IPS-NIHi11 (cell line): ENCODE measurements around the gene CDT1.
"Not testable (repeated sequence)": the region's sequence is repeated elsewhere in the genome, so short reads cannot be mapped to it uniquely, and the experiment has no call there.

Experiments
- DNase-seq: peaks from one replicate; pipeline ENCODE4 v3.0.0; 2012; ENCODE audit warnings: mixed read lengths, low spot score

CDT1 gene

DNA sequence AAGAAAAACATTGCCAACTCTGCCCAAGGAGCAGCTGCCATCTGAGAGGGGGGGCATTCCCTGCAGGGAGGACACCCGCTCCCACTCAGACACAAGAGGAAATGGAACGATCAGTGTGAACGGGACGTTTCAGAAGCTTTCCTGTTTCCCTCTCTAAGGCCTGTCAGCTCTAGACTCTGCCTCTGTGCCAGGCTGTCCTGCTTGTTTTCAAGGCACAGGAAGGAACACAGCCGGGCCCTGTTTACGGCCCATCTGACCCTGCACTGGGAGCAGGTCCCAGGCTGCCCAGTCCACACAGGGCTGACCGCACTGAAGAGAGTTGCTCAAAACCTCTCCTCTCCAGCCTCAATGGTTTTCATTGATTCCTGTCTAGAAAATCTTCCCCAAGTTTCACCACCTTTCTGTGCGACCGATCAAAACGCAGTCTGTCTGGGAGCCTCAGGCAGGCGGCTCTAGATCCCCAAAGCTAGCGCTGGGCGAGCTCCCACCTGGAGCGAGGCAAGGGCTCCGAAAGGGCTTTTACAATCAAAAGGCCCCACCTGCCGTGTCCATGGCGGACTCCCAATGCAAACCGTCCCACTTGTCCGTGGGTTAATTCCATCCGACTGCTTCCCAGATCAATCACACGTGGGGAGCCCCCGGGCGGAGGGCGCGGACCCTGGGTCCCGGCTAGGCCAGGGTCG is 20.1 kb upstream of the CDT1 start:
- no peak for DNase-seq

DNA sequence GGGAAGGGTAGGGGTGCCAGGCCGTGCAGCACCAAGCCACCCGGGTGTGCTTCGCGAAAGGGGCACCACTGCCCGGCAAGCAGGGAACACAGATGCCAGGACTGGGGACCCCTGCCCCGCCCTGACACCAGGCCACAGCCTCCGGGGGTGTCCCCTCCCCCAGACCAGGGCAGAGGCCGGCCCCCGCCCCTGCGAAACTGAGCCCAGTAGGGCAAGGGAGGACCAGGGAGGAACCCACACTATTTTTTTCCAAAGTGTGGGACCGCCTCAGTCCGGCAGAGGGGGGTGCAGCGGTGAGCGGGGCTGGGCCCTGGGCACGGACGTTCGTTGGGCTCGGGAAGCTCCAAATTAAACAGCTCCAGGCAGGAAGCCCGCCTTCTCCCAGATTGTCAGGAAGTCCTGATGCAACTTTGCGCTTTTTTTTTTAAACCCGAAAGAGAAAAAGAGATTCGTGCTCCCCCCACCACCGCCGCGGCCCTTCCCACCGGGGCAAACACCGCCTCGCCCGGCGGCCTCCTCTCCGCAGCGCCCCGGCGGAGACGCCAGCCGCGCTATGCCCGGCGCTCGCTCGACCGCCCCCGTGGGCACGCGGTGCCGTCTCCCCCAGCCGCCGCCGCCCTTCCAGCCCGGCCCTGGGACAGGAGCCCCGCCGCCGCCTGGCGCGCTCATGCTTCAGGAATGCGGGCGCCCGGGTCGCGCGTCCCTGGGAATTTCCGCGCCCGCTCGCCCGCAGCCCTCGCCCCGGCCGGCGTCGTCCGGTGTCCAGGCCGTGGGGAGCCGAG is 19.3 kb upstream of the CDT1 start:
- DNase-seq: peak; percentile 75

DNA sequence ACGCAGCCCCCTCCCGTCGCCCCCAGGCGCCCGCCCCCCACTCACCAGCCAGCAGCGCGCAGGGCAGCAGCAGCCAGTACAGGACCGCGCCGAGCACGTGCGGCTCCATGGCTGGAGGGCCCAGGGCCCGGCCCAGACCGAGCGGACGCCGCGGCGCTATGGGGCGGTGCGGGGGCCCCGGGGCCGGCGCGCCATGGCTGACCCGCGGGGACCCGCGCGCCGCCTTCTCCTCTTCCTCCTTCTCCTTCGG is 18.8 kb upstream of the CDT1 start:
- no peak for DNase-seq

DNA sequence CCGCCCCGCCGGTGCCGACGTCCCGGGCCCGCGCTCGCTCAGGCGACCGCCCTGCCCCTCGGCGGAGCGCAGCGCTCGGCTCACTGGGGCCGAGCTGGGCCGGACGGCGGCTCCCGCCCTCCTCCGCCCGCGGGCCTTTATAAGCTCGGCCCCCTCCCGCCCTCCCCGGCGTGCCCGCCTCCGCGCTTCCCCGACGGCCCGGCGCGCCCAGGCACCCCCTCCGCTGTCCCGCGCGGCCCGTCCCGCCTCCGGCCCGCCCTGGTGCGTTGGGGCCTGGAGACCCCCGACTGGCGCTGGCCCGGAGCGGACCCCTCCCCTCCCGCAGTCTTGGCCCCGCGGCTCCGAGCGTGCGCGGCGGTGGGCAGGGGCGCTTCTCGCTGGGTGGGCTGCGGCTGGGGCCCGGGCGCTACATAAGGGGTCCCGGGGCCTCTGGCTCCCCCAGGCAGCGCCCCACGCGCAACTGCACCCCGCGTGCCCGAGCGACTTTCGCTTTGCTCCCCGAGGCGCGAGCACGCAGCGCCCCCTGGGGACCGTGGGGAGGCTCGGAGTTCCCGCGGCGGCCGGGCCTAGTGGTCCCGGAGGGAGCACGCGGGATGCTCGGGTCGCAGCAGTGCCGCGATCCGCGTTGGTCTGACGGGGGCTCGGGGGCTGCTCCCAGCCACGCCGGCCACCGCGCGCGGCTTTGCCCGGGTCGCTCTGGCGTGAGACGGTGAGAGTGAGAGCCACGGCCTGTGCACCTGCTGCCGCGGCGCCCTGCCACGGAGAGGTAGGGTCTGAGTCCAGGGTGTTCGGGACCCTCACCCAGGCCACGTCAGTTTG is 18.3 kb upstream of the CDT1 start, which contains the start of gene PIEZO1:
Gene PIEZO1, minus strand, starts transcription at position 115 of the 819 bp plus-strand sequence. CDS start 256 bp downstream, outside the sequence.
- peak; percentile 78 for DNase-seq

DNA sequence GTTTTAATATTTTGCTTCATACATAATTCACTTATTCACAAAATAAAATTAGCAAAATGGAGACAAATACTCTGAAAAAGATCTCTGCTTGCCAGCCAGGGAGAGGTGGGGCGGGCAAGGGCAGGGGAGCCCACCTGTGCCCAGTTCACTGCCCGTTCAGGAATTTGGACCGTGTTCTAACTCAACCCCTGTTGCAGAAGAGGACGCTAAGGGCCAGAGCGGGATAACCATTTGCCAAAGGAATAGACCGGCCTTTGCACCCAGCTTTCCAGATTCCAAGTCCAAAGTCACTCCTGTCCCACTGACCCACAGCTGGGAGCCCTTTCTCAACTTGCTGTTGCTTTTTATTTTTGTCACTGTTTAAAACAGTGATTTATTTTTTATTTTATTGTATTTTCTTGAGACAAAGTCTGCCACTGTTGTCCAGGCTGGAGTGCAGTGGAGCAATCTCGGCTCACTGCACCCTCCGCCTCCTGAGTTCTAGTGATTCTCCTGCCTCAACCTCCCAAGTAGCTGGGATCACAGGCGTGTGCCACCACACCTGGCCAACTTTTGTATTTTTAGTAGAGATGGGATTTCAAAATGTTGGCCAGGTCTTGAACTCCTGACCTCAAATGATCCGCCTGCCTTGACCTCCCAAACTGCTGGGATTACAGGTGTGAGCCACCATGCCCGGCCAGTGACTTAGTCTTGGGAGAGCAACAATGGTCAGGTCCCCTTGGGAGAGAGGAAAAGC is 15.8 kb upstream of the CDT1 start:
- DNase-seq: no peak

DNA sequence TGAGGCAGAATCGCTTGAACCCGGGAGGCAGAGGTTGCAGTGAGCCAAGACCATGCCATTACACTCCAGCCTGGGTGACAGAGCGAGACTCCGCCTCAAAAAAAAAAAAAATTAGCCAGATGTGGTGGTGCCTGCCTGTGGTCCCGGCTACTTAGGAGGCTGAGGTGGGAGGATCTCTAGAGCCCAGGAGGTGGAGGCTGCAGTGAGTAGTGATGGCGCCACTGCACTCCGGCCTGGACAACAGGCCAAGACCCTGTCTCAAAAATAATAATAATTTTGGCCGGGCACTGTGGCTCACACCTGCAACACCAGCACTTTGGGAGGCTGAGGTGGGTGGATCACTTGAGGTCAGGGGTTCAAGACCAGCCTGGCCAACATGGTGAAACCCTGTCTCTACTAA is 14.8 kb upstream of the CDT1 start:
- not testable (repeated sequence) for DNase-seq

DNA sequence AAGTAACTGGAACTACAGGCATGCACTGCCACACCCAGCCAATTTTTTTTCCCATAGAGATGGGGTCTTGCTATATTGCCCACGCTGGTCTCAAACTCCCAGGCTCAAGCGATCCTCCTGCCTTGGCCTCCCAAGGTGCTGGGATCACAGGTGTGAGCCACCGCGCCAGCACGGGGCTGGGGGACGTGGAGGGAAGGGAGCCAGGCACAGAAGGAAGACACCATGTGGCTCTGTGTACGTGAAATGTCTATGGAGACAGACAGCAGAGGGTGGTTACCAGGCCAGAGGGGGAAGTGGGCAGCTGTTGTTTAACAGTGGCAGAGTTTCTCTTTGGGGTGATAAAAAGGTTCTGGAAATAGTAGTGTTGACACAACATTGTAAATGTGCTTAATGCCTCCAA is 14.0 kb upstream of the CDT1 start:
- DNase-seq: no peak

DNA sequence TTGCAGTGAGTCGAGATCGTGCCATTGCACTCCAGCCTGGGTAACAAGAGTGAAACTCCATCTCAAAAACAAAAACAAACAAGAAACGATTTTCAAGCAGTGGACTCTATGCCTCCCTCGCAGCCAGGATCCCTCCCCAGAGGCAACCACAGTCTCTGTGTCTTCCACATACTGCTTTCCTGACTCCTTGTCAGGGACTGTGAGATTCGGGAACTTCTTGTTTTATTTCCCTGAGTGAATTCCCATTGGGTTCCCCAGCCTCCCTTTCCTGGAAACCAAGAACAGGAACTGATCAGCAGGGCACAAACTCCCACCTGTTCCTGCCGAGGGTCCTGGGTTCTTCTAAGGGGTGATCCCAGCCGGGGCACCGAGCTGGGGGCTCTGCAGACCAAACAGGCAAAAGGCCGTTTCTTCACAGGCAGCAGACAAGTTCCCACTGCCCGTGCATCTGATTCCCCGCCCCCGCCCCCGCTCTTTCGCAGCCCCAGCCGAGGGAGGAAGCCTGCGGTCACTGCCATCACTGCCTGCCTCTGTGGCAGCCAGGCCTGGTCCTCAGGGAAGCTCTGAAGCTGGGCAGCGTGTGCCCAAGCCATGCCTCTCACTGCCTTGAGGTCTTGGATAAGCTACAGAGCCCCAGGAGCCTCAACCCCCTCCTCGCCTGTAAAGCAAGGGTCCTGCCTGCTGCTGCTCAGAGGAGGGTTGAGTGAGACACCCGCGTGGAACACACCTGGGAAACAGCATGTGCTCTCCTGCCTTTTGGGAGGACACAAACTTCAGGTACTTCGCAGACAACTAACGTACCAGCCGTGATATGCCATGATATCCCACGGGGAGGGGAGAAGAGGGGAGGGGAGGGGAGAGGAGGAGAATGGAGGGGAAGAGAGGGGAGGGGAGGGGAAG is 13.0 kb upstream of the CDT1 start:
- no peak for DNase-seq

DNA sequence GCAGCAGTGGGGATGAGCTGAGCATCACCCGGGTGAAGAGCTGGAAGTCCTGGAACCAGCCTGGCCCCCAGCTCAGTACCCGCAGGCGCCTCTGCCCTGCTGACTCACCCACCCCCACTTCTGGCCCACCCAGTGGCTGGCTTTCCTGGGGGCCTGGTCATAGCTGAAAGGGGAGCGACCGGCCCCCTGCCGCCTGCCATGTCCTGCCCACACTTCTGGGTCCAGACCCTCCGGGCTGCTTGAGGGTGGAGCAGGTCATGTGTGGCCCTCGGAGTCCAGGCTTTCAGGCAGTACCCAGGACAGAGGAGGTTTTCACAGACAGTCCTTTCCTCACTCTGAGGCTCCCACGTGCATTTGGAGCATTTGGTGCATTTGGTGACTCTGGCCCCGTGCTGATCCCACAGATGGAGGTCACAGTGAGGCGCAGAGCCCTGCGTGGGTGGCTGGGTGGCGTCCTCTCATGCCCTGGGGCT is 11.5 kb upstream of the CDT1 start:
- no peak for DNase-seq

DNA sequence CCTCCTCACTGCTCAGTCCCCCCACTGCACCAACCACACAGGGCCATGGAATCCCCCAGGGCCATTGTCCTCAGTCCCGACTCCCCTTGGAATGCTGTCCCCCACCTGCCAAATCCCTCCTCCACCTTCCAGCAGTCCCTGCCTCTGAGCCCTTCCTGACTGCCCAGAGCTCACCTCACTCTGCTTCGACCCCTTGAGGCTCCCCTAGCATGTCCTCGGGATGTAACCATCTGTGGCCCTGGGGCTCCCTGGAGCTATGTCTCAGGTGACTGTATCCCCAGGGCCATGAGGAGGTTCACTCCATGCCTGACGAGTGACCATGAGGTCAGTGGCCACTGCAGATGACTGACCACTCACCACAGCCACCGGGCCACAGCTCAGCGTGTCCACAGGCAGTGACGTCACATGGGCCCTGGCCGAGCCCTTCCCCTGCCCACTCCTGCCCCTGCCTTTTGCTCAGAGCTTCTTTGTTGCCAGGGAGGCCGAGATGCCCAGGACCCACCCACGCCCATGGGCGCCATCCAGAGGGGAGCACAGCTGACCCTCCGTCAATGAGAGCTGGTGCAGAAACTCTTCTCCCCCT is 10.8 kb upstream of the CDT1 start:
- DNase-seq: no peak

DNA sequence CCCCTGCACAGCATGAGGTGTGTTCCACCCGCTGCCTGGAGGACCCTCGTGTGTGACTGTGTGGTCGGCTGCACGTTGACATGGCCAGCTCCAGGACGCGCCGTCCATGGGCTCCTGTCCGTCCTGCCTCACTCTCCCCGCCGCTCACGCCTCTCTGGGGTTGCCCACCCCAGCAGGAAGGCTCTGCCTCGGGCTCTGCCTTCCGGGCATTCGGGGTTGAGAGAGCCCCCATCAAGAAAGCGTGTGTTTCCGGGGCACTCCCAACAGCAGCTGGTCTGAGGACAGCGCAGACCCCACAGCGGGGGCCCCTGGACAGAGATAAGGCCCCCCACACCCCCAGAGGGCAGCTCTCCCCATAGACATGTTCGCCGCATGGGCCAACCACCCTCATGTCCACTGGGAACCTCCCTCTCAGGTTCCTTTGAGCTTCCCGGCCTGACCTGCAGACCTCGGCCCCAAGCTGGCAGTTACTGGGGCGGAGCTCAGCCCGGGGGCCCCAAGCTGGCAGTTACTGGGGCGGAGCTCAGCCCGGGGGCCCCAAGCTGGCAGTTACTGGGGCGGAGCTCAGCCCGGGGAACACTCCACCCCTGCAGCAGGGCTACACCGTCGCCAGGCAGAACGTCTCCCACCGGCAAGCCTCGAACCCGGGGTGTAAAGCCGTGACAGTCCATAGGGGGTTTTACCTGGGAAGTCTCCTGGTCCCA is 10.2 kb upstream of the CDT1 start:
- DNase-seq: no peak

DNA sequence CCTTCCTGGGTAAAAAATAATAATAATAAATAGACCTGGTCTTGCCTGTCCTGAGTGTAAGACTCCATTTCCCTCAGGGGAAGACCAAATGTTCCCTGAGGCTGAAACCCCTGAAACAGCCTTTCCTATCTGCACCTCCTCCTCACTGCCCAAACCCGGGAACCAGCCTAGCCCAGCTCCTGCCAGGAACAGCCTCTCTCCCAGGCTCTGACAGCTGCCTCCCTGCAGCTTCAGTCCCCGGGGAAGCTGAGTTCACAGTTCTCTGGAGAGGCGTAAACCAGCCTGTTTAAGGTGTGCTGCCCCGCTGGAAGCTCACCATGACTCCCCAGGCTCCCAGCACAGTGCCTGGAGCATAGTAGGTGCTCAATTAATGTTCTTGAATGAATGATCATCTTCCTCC is 7.3 kb upstream of the CDT1 start:
- no peak for DNase-seq

DNA sequence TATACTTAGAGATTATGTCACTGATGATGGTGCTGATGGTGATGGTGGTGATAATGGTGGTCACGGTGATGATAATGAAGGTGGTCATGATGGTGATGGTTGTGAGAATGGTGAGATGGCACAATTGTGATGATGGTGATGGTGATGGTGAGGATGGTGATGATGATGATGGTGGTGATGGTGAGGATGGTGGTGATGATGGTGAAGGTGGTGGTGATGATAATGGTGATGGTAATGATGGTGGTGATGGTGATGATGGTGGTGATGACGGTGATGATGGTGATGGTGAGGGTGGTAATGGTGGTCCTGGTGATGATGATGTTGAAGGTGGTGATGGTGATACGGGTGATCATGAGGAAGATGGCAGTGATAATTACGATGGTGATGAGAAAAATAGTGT is 5.5 kb upstream of the CDT1 start:
- no peak for DNase-seq

DNA sequence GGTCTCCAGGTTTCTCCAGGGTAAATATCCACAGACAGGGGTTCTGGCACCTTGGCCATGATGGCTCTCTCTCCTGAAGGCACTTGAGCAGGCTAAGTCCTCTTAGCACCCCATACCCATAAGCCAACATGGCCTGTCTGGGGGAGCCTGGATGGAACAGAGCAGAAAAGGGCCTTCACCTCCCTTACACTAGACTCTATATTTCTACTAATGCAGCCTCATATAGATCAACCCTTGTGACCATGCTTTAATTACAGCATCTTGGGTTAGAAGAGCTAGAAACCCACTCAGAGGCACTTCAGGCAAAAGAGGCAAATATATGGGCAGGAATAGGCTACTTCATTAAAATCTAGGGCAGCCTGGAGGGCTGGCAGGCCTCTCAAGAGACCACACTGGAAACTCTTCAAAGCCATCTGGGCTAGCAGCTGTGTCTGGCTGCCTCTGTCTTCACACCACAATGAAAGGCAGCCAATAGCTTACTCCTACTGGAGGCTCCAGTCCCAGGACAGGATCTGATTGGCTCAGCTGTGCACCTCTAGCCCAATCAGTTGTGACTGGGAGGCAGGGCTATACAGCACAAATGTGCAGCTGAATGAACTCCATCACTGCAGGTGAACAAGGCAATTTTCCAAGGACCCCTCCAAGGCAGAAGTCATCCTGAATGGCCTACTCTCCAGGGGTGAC is 4.7 kb upstream of the CDT1 start:
- DNase-seq: no peak

DNA sequence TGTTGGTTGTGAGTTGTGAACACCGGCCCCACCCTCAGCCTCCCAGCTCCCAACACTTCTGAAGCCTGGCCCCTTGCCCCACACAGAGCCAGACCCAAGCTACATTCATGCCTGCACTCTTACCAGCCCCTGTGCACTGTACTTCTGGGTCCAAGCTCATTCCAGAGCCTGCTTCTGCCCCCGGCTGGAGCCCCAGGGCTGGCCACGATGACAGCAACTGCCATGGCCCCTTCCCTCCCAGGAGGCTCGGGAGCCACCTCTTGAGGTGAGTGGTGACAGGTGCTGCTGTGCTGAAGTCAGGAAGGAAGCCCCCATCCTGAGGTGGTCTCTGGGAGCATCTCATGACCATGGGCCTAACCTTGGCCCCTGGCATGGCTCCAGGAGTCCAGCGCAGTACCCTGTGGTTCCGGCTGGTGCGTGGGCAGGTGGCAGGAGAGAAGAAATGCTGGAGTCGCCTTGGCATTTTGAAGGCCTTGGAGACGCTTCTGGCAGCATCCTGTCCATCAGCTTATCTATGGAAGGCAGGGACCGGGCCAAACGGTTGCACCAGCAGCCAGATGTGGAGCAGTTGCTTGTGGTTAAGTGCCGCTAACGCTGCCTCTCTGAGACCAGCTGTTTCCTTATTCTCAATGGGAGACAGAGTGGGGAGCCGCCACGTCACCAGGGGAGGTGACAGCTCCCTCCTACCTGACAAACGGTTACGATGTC is 3.9 kb upstream of the CDT1 start:
- DNase-seq: no peak

DNA sequence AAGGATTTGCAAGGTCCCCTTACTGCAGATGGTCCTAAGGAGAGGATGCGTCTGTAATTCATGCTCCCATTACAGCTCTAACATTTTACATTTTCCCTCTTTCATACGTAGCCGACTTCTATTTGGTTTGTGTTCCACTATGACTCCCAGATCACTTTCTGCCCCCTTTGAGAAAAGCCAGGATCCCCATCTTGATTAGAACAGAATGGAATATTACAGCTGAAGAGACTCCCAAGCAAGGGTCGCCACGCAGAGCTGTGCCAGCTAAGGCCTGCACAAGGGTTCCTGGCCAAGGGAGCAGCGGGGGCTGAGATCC is 3.4 kb upstream of the CDT1 start:
- DNase-seq: no peak

DNA sequence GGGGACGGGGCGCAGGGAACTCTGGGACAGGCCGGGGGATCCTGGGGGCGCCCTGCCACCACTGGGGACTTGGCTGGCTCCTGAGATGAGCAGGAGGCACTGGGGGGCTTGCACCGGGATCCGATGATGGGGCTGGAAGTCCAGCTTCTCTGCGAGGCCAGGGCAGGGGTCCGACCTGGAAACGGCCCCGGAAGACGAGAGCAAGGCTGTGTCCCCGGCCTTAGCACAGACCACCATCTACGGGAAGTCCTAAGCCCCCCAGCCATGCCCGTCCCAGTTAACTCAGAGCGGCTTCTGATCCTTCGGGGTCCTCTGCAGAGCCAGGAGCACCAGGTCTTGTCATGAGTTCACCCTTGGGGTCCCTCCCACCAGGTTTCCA is 573 bp downstream of the CDT1 start:
- DNase-seq: no peak

DNA sequence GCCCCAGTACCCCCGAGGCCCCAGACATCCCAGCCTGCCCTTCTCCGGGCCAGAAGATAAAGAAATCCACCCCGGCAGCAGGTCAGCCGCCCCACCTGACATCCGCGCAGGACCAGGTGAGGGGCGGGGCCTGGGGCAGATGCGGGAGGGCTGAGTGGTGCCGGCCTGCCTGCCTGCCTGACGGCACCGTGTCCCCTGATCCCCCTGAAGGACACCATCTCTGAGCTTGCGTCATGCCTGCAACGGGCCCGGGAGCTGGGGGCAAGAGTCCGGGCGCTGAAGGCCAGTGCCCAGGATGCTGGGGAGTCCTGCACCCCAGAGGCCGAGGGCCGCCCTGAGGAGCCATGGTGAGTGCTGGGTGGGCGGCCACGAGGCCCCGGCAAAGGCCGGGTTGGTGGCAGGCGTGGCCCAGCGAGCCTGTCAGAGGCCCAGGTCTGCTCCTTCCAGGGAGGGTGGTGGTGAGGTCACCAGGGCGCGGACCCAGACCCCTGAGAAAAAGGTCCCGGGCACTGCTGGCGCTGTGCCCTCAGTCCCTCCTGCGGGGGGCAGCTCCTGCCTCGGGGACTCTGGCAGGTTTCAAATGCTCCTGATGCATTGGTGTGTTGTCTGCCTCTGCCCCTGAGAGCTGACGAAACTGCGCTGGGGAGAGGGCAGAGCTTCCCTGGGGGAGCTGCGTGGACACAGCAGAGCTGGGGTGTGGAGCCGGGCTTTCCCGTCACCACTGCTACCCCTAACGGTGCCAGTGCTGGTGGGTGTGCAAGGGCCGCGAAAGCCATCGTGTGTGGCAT is 1.2 kb downstream of the CDT1 start:
- DNase-seq: peak; percentile 75
